Stimulated activated CD4-positive, alpha-beta T cell treated with anti-CD3 and anti-CD28 coated beads, Interleukin-4, amount 100 ng/mL, for 4 hours (primary cell): ENCODE results near the gene SEMA6A.

Source experiments
- DNase-seq, 2 experiments: peaks; one replicate each; pipeline ENCODE4 v3.0.0-alpha.2; 2020

Gene SEMA6A

DNA sequence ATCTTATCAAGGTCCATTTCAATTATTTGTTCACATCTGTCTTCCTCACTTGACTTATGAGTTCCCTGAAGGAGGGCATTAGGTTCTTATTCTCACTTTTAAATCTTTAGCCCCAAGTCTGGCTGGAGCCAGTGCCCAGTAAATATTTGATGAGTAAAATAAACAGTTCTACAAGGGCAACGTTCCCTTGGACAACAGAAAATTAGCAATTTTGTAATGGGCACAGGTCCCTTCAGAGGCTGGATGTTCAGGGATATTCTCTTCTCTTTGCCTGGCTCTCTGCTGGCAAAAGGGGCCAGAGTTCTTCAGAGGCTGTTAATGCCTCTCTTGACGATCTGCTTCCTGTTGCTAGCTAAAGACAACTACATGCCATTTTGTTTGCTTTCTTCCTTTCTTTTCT lies 149.7 kb downstream of the SEMA6A start:
- no peak for DNase-seq

- DNase-seq, result no peak
Observed at GRCh38 chr5:116424258-116424615, 150.4 kb downstream of the SEMA6A start.

GRCh38 chr5:116423587-116424257 lies 150.9 kb downstream of the SEMA6A start:
- DNase-seq, result no peak

- no peak for DNase-seq
Observed at GRCh38 chr5:116423141-116423540, 151.5 kb downstream of the SEMA6A start.

DNA sequence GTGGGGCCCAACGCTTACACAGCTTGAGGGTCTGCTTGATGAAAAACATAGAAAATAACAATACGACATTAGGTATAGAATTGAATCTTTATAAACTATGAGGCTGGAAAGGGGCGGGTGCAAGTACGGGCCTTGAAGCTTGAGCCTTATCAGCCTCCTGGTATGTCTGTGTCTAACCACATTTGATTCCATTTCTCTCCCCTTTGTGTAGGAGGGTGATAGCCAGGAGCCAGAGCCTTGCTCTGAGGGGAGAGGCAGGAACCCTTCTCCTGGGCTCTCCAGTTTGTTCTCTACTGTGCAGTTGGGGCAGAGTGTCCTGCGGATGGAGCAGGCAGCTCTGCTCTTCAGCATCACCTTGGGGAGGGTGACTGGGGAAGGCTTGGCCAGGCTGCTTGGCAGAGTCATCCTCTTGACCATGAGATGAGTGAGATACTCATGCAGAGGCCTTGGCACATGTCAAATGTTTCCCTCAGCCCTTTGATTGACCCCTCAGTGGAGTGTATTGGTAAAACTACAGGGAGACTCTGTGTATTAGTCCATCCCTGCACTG lies 153.5 kb downstream of the SEMA6A start:
- DNase-seq, result no peak

- no peak for DNase-seq
Observed at GRCh38 chr5:116420540-116420939, 154.1 kb downstream of the SEMA6A start.

DNA sequence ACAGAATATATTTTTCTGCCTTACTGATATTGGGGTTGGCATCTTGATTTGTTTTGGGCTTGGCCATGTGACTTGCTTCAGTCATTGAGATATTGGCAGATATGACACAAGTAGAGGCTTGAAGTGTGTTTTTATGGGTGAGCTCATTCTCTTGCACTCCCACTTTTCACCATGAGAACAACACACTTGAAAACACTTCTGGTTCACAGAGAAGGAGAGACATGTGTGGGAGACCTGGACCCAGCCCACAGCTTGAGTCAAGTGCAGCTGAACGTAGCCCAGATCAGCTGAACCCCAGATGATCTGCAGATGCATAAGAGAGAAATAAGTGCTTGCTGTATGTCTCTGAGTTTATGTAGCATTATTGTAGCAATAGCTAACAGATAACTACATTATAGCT lies 155.4 kb downstream of the SEMA6A start:
- DNase-seq, result no peak

GRCh38 chr5:116418774-116419173 lies 155.8 kb downstream of the SEMA6A start:
- no peak for DNase-seq

DNA sequence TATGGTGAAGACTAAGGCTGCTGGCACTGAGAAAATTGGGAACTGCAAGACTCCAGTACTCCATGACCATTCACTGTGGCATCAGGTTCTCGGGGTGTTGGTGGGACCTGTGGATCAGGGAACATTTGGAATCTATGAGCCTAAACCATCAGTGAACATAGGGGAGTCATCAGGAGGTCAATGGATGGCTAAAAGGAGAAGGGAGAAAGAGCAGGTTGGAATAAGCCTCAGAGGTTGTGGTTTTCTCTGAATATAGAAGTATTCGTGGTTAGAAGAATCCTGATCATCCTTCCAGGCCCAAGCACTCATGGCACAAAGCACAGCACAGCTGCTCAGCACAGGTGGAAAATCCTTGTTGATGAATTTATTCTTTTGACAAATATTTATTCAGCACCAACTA lies 156.6 kb downstream of the SEMA6A start:
- no peak for DNase-seq

DNA sequence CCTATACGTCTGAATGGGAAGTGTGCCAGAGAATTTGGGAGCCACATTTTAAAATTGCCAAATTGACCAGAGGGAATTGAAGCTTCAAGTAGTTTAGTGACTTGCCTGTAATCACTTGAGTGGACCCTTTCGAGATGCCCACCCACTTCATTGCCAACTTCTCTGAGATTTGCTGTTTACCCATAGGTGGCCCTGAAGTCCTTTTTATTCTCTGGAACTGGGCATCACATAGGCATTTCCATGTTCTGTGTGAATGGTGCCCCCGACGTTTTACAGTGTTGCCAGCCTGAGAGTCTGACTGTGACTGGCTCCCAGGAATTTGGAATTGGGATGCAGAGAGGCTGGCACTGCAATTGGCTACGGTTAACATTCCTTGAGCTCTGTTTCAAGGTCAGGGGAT lies 158.6 kb downstream of the SEMA6A start:
- no peak for DNase-seq

DNA sequence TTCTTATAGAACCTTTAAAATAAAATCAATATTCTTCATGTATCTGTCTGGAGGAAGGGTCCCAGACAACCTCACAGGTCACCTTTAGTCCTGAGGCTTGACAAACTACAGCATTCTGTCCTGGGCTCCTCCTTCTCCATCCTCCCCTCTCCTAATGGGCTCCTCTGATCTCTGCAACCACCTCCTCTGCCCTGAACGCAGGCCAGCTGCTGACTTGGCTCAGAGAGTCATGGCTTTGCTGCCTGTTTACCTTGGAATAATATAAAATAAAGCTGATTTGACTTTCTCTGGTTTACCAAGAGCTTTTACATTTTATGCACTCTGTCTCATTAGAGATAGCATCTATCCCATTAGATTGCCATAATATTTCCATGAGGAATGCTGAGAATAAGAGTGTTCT lies 159.4 kb downstream of the SEMA6A start:
- no peak for DNase-seq

- DNase-seq, result no peak
Observed at GRCh38 chr5:116411101-116411571, 163.5 kb downstream of the SEMA6A start.

DNA sequence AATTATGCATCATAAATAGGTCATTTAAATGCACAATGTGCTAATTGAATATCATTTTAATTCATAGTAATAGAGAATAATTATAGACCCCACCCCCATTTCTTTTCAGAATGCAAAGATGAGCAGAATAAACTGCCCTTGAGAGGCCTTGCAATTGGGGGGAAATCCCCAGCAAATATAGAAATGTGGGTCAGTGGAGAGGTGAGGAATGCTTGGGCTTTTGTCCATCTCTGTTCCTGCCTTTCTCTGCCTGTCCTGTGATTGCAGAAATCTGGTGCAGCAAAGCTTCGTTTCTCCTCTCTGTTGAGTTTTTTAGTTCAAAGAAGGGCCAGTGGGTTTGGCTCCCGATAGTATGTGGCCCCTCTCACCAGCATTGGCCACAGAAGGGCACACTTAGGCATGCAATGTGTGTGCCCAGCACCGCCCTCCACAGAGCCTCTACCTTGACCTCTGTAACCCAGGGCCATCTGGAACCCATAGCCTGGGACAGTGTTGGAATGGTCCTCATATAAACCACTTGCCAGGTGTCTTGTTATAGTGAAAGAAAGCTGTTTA lies 164.2 kb downstream of the SEMA6A start:
- no peak for DNase-seq

DNA sequence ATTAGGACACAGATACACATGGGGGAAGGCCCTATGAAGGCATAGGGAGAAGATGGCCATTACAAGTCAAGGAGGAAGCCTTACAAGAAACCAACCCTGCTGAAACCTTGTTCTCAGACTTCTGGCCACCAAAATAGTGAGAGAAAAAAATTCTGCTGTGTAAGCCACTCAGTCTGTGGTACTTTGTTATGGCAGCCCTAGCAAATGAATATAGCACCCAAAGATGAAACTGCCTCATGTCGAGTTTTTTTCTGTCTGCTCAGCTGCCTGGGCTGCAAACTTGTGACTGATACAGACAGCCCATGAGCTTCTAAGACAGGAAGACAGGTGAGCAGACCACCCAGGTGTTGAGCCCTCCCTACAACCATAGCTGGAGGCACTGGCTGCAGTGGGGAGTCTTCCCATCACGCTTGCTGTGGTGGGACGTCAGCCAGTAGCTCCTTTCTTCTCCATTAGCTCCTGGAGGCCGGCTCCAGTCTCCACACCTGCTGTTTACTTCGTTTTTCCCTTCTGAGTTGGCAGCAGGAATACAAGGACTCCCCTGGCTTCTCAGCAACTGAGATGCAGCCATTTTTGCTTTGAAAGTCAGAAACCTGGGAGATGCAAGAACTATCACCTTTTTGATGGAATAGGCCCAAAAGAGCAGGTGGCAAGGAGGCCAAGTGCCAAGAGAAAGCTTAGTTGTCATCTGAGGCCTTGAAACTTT lies 164.9 kb downstream of the SEMA6A start:
- DNase-seq, result no peak

DNA sequence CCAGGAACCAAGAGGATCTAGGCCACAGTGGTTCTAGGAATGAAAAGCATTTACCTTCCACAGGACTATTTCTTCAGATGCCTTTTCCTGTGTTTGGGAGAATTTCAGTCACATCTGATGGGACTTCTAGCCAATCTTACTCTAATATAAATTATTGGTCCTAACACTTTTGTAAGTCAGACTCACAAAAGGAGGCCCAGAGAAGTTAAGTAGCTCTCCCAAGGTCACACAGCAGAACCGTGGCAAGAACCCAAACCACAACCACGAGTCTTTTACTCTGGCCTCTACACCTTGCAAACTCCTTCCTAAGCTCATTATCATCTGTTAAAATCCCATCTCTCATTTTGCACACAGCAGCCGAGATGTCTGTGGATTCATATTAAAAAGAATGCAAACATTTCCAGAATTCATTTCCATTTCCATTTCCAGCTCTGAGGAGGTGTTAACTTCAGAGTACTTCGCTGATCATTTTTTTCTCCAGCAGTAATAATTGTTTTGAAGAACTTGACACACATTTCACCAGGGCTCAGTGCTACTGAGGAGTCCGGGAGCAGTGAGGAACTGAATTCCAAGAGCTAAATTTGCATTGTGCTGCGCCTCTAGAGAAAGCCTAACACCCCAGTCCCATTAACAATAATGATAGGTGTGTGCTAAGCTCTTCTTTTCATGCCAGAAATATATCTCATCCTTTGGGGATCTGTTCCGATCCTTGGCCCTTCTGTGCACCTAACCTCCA lies 168.1 kb downstream of the SEMA6A start:
- DNase-seq, result no peak

GRCh38 chr5:116404792-116405191 lies 169.8 kb downstream of the SEMA6A start:
- DNase-seq, result no peak

GRCh38 chr5:116404016-116404415 lies 170.6 kb downstream of the SEMA6A start:
- no peak for DNase-seq

- DNase-seq, result no peak
Observed at GRCh38 chr5:116402235-116402634, 172.4 kb downstream of the SEMA6A start.

- DNase-seq, result no peak
Observed at GRCh38 chr5:116401576-116401975, 173.0 kb downstream of the SEMA6A start.

- DNase-seq, result no peak
Observed at GRCh38 chr5:116396476-116397099, 178.0 kb downstream of the SEMA6A start.

DNA sequence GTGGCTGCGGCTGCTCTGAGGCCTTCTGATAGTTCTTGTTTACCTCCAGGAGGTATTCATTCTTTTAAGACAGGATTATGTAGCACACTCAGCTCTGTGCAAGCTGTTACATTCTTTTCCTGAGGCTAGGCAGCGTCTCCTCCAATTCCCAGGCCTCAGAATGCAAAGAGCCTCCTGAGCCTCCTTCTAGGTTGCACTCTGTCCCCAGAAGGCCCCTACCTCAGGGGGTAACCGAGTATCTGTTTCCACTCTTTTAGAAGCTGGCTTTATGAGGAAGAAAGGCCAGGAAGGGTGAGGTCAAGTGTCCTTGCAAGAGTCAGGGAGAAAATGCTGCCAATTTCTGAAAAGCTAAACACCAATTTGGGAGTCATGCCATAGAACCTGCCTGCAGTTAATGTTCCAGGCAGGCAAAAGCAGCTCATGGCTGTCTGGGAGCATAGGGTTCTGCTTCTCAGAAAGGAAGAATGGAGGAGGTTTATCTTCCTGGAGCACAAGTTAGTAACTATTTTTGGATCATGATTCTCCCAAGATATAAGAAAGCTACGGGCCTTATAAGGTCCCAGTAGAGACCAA lies 178.9 kb downstream of the SEMA6A start:
- no peak for DNase-seq

- no peak for DNase-seq
Observed at GRCh38 chr5:116395226-116395625, 179.4 kb downstream of the SEMA6A start.
